Measurements from ENCODE around the gene QKI. TPM values are rescaled to one million over a fixed set of nuclear protein-coding genes. Genes with fewer than 3 reads are reported as not detected.

Gene QKI
- total RNA-seq, 2 experiments from 2014 or later: 43.3 to 47.5 TPM

GRCh38 chr6:163391985-163392384 lies 22.5 kb upstream of the QKI start:
- ChIA-PET POLR2A (no interaction called here), CTCF (interaction anchor here (1.0 kb wide), 1 partner anchor 9 kb away, joined by 3 read pairs; no protein-coding TSS in a partner anchor)
- H3K4me1 Mint-ChIP-seq (ENCODE audit: low read depth): peaks cover 5% of the 10 kb centered on the region
- H3K27ac Mint-ChIP-seq: no peak overlapping the region
- H3K9me3 Mint-ChIP-seq: no peaks in the 10 kb centered on the region
- intact Hi-C loops (cut with micrococcal nuclease): no loop called here
- no peak overlapping the region for H3K4me3 Mint-ChIP-seq
- no peak for ATAC-seq
- no peak for DNase-seq
- no peaks in the 10 kb centered on the region for H3K36me3 Mint-ChIP-seq (ENCODE audit: low read depth)
- no peak for TF ChIP-seq CTCF (IDR thresholded peaks at IDR 0.05)
- H3K27me3 Mint-ChIP-seq: peaks cover 19% of the 10 kb centered on the region

GRCh38 chr6:163392533-163392932 lies 22.0 kb upstream of the QKI start:
- H3K27ac Mint-ChIP-seq: no peak overlapping the region
- no peak for TF ChIP-seq CTCF (IDR thresholded peaks at IDR 0.05)
- POLR2A ChIA-PET: no interaction called here
- CTCF ChIA-PET: interaction anchor here (0.7 to 1.0 kb wide), 2 partner anchors 20 to 36 kb away, joined by 3 read pairs; no protein-coding TSS in a partner anchor
- H3K4me1 Mint-ChIP-seq (ENCODE audit: low read depth): peaks cover 5% of the 10 kb centered on the region
- H3K4me3 Mint-ChIP-seq: no peak overlapping the region
- H3K27me3 Mint-ChIP-seq: peaks cover 23% of the 10 kb centered on the region
- no peak for DNase-seq
- ATAC-seq: no peak
- H3K36me3 Mint-ChIP-seq (ENCODE audit: low read depth): no peaks in the 10 kb centered on the region
- no peaks in the 10 kb centered on the region for H3K9me3 Mint-ChIP-seq
- intact Hi-C loops (cut with micrococcal nuclease): no loop called here

- H3K27me3 Mint-ChIP-seq: peaks cover 27% of the 10 kb centered on the region
- intact Hi-C loops (cut with micrococcal nuclease): no loop called here
- H3K36me3 Mint-ChIP-seq (ENCODE audit: low read depth): no peaks in the 10 kb centered on the region
- ChIA-PET CTCF (no interaction called here), POLR2A (no interaction called here)
- no peaks in the 10 kb centered on the region for H3K9me3 Mint-ChIP-seq
- no peak for ATAC-seq
- DNase-seq: no peak
- H3K4me1 Mint-ChIP-seq (ENCODE audit: low read depth): peaks cover 5% of the 10 kb centered on the region
- H3K4me3 Mint-ChIP-seq: no peak overlapping the region
- TF ChIP-seq CTCF (IDR thresholded peaks at IDR 0.05): no peak
- no peak overlapping the region for H3K27ac Mint-ChIP-seq
Observed at GRCh38 chr6:163393923-163394322, 20.6 kb upstream of the QKI start.

- Mint-ChIP-seq H3K27ac (no peak overlapping the region), H3K4me3 (no peak overlapping the region), H3K36me3 (ENCODE audit: low read depth) (no peaks in the 10 kb centered on the region), H3K9me3 (no peaks in the 10 kb centered on the region), H3K4me1 (ENCODE audit: low read depth) (peaks cover 5% of the 10 kb centered on the region), H3K27me3 (peaks cover 27% of the 10 kb centered on the region)
- intact Hi-C loops (cut with micrococcal nuclease): no loop called here
- POLR2A ChIA-PET: interaction anchor here (0.6 kb wide), 1 partner anchor 157 kb away, joined by 3 read pairs; no protein-coding TSS in a partner anchor
- no peak for TF ChIP-seq CTCF (IDR thresholded peaks at IDR 0.05)
- CTCF ChIA-PET: no interaction called here
- ATAC-seq (no peak), DNase-seq (no peak)
Observed at GRCh38 chr6:163394659-163395058, 19.9 kb upstream of the QKI start.

GRCh38 chr6:163395122-163395830 lies 19.2 kb upstream of the QKI start:
- Mint-ChIP-seq H3K9me3 (no peaks in the 10 kb centered on the region), H3K4me3 (no peak overlapping the region), H3K27ac (no peak overlapping the region), H3K27me3 (peaks cover 27% of the 10 kb centered on the region), H3K4me1 (ENCODE audit: low read depth) (peaks cover 5% of the 10 kb centered on the region), H3K36me3 (ENCODE audit: low read depth) (no peaks in the 10 kb centered on the region)
- POLR2A ChIA-PET: interaction anchor here (0.6 kb wide), 1 partner anchor 156 kb away, joined by 3 read pairs; no protein-coding TSS in a partner anchor
- no peak for ATAC-seq
- CTCF ChIA-PET: no interaction called here
- no peak for DNase-seq
- intact Hi-C loops (cut with micrococcal nuclease): no loop called here
- no peak for TF ChIP-seq CTCF (IDR thresholded peaks at IDR 0.05)

Data from activated CD8-positive, alpha-beta T cell treated with anti-CD3 and anti-CD28 coated beads for 36 hours (primary cell).